Measurements from ENCODE around the gene MMP19. TPM values are rescaled to one million over a fixed set of nuclear protein-coding genes. Genes with fewer than 3 reads are reported as not detected.
"Not testable (repeated sequence)": the region's sequence is repeated elsewhere in the genome, so short reads cannot be mapped to it uniquely, and the experiment has no call there.

Gene MMP19
- total RNA-seq (4.3 TPM), polyA plus RNA-seq (21.8 TPM)

DNA sequence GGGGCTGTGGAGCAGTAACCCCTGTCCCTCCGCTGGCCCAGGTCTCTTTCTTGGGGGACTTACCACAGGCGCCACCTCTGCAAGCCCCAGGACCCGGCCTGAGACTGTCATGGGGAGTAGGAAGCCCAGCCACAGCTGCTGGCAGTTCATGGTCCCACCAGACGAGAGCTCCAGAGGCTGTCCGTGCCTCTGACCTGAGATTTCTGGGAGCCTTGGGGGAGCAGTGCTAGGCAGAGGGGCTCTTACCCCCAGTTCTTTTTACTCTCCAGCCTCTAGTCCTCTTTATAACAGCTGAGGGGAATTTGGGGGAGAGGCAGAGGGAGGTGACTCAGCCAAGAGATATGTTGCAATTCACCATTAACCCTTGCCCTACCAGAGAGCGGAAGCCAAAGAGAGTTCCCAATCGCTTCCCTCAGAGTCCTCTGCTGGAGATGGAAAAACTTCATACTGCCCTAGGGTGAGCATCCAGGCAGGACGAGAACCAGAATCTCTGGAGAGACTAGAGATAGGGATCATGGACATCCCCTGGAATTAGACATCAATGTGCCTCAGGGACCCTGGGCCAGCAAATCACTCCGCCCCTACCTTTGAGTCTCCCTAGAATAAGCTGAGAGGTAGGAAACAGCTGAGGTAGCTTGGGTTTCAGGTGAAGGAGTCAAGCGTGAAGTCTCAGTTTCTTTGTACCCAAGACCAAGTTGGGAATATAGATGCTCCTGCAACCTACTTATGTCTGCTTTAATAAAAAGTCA lies at the start of gene MMP19:
Gene MMP19 (minus strand): TSS at position 256 of the 749 bp plus-strand sequence. CDS start 106 bp downstream, at position 150.
- peak within 1 kb of the TSS; percentile 51 for H3K4me3 ChIP-seq (ENCODE audit: low read depth, low read length)
- no peaks in the 10 kb centered on the region for H3K36me3 ChIP-seq (ENCODE audit: insufficient read depth)
- no peaks in the 10 kb centered on the region for H3K4me1 ChIP-seq (ENCODE audit: insufficient read depth)
- WGBS, result 41% methylated on average over 10 of the region's 10 CpGs
- no peak within 1 kb of the TSS for H3K27ac ChIP-seq (ENCODE audit: low read depth)
- peak; percentile 46 for DNase-seq (ENCODE audit: extremely low spot score)

- whole genome bisulfite sequencing, result 92% methylated on average over 4 of the region's 4 CpGs
- Histone ChIP-seq H3K27ac (ENCODE audit: low read depth) (no peak overlapping the region), H3K4me1 (ENCODE audit: insufficient read depth) (no peaks in the 10 kb centered on the region), H3K36me3 (ENCODE audit: insufficient read depth) (no peaks in the 10 kb centered on the region), H3K4me3 (ENCODE audit: low read depth, low read length) (no peak overlapping the region)
- no peak for DNase-seq (ENCODE audit: extremely low spot score)
Observed at GRCh38 chr12:55891310-55891709, 48.6 kb upstream of the MMP19 start.

GRCh38 chr12:55885113-55885512 lies 42.4 kb upstream of the MMP19 start:
- Histone ChIP-seq H3K4me3 (ENCODE audit: low read depth, low read length) (no peak overlapping the region), H3K27ac (ENCODE audit: low read depth) (no peak overlapping the region), H3K36me3 (ENCODE audit: insufficient read depth) (no peaks in the 10 kb centered on the region), H3K4me1 (ENCODE audit: insufficient read depth) (no peaks in the 10 kb centered on the region)
- no peak for DNase-seq (ENCODE audit: extremely low spot score)
- 92% methylated on average over 1 of the region's 1 CpG for WGBS

- no peaks in the 10 kb centered on the region for H3K36me3 ChIP-seq (ENCODE audit: insufficient read depth)
- H3K4me3 ChIP-seq (ENCODE audit: low read depth, low read length), result no peak overlapping the region
- H3K4me1 ChIP-seq (ENCODE audit: insufficient read depth), result no peaks in the 10 kb centered on the region
- no peak for DNase-seq (ENCODE audit: extremely low spot score)
- no peak overlapping the region for H3K27ac ChIP-seq (ENCODE audit: low read depth)
Observed at GRCh38 chr12:55877824-55878223, 35.1 kb upstream of the MMP19 start.

DNA sequence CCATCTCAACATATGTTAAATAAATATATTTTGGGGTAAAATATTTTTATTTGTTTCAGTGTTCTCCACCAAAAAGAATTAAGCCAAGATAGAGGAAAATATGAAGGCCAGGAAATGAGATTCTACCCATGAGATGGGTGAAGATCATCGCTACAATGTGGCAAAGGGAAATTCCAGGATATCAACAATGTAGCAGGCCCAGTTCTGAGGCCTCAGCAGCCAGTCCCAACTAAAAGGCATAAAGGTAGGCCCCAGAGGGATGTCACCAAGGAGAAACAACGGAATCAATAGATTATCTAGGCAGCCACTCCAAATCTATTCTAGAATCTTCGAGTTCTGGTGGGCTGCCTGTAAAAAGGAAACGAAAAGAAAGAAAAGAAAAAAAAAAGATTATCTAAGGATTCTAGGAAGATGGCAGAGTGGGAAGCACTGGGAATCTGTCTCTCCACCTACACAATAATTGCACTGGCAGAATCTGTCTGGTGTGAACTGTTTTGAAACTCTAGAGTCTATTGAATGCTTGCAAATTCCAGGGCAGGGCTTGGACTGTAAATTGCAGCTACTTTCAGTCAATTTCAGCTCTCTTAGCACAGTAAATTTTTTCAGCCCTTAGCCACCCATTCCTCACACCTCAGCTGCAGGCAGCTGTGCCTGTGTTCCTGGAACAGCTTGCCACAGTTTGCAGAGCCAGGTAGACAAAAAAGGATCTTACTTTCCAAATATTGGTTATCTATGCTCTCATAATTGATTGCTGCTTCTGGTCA lies 33.1 kb upstream of the MMP19 start:
- Histone ChIP-seq H3K4me1 (ENCODE audit: insufficient read depth) (no peaks in the 10 kb centered on the region), H3K36me3 (ENCODE audit: insufficient read depth) (no peaks in the 10 kb centered on the region), H3K4me3 (ENCODE audit: low read depth, low read length) (no peak overlapping the region), H3K27ac (ENCODE audit: low read depth) (no peak overlapping the region)
- DNase-seq (ENCODE audit: extremely low spot score), result no peak
- 78% methylated on average over 4 of the region's 4 CpGs for WGBS

- Histone ChIP-seq H3K4me1 (ENCODE audit: insufficient read depth) (no peaks in the 10 kb centered on the region), H3K36me3 (ENCODE audit: insufficient read depth) (no peaks in the 10 kb centered on the region), H3K4me3 (ENCODE audit: low read depth, low read length) (no peak overlapping the region), H3K27ac (ENCODE audit: low read depth) (no peak overlapping the region)
- 42% methylated on average over 2 of the region's 2 CpGs for WGBS
- no peak for DNase-seq (ENCODE audit: extremely low spot score)
Observed at GRCh38 chr12:55874443-55874842, 31.7 kb upstream of the MMP19 start.

- not testable (repeated sequence) for DNase-seq (ENCODE audit: extremely low spot score); H3K36me3 ChIP-seq (ENCODE audit: insufficient read depth); H3K4me3 ChIP-seq (ENCODE audit: low read depth, low read length); H3K27ac ChIP-seq (ENCODE audit: low read depth); H3K4me1 ChIP-seq (ENCODE audit: insufficient read depth)
- 95% methylated on average over 3 of the region's 3 CpGs for WGBS
Observed at GRCh38 chr12:55866454-55867004, 23.8 kb upstream of the MMP19 start.

DNA sequence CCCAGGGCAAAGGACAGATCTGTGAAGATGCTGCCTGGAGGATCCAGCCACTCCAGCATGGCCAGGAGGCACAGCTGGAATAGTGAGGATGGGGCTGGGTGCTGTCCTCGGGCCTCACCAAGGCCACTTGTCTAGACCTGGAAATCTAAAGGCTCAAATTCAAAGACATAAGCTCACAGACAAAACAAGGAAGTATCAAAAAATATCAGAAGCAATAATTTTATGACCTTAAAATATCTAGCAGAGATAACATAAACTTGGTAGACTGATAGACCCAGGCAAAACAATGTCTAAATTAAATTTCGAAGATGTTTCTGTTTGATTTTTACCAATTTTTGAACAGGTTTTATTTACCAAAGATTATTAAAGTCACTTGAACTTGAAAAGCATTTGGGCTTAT lies 22.6 kb upstream of the MMP19 start:
- Histone ChIP-seq H3K4me1 (ENCODE audit: insufficient read depth) (no peaks in the 10 kb centered on the region), H3K4me3 (ENCODE audit: low read depth, low read length) (no peak overlapping the region), H3K27ac (ENCODE audit: low read depth) (no peak overlapping the region), H3K36me3 (ENCODE audit: insufficient read depth) (no peaks in the 10 kb centered on the region)
- DNase-seq (ENCODE audit: extremely low spot score), result no peak
- WGBS, result 89% methylated on average over 2 of the region's 2 CpGs

- not testable (repeated sequence) for H3K36me3 ChIP-seq (ENCODE audit: insufficient read depth); H3K4me3 ChIP-seq (ENCODE audit: low read depth, low read length); H3K27ac ChIP-seq (ENCODE audit: low read depth); H3K4me1 ChIP-seq (ENCODE audit: insufficient read depth); DNase-seq (ENCODE audit: extremely low spot score)
- WGBS, result 96% methylated on average over 13 of the region's 13 CpGs
Observed at GRCh38 chr12:55862931-55863330, 20.2 kb upstream of the MMP19 start.

GRCh38 chr12:55862286-55862685 lies 19.6 kb upstream of the MMP19 start:
- no peak for DNase-seq (ENCODE audit: extremely low spot score)

DNA sequence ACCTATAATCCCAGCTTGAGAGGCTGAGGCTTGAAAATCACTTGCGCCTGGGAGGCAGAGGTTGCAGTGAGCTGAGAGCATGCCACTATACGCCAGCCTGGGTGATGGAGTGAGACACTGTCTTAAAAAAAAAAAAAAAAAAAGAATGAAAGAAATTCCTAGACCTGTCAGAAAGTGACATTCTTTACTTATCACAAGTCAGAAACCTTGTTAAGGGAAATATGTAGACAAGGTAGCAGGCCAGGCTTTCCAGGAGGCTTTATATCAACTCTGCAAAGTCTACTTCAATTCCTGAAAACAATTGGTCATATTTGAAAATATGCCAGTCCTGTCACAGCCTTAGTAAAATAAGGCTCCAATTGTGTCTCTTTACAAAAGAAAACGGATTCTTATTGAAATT lies 19.1 kb upstream of the MMP19 start:
- no peaks in the 10 kb centered on the region for H3K36me3 ChIP-seq (ENCODE audit: insufficient read depth)
- WGBS, result 88% methylated on average over 3 of the region's 3 CpGs
- no peaks in the 10 kb centered on the region for H3K4me1 ChIP-seq (ENCODE audit: insufficient read depth)
- DNase-seq (ENCODE audit: extremely low spot score), result no peak
- H3K4me3 ChIP-seq (ENCODE audit: low read depth, low read length), result no peak overlapping the region
- H3K27ac ChIP-seq (ENCODE audit: low read depth), result no peak overlapping the region

More at GRCh38 chr12:55862286-55862685, 19.6 kb upstream of the MMP19 start:
- no peaks in the 10 kb centered on the region for H3K36me3 ChIP-seq (ENCODE audit: insufficient read depth)
- H3K4me1 ChIP-seq (ENCODE audit: insufficient read depth), result no peaks in the 10 kb centered on the region
- no peak overlapping the region for H3K4me3 ChIP-seq (ENCODE audit: low read depth, low read length)
- H3K27ac ChIP-seq (ENCODE audit: low read depth), result no peak overlapping the region

DNA sequence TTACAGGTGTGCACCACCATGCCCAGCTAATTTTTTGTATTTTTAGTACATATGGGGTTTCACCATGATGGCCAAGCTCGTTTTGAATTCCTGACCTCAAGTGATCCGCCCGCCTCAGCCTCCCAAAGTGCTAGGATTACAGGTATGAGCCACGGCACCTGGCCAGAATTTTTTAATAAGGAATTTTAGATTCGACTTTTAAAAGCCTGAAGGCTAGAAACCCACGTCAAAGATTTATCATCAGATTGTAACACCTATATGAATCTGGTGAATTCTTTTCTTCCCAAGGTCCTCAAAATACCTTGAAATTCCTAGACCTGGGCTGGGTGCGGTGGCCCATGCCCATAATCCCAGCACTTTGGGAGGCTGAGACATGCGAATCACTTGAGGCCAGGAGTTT lies 18.7 kb upstream of the MMP19 start:
- DNase-seq (ENCODE audit: extremely low spot score), result no peak
- H3K4me1 ChIP-seq (ENCODE audit: insufficient read depth), result no peaks in the 10 kb centered on the region
- no peaks in the 10 kb centered on the region for H3K36me3 ChIP-seq (ENCODE audit: insufficient read depth)
- no peak overlapping the region for H3K27ac ChIP-seq (ENCODE audit: low read depth)
- H3K4me3 ChIP-seq (ENCODE audit: low read depth, low read length), result no peak overlapping the region
- 91% methylated on average over 8 of the region's 8 CpGs for WGBS

- H3K4me3 ChIP-seq (ENCODE audit: low read depth, low read length), result no peak overlapping the region
- WGBS, result 34% methylated on average over 1 of the region's 1 CpG
- DNase-seq (ENCODE audit: extremely low spot score), result no peak
- H3K4me1 ChIP-seq (ENCODE audit: insufficient read depth), result no peaks in the 10 kb centered on the region
- H3K27ac ChIP-seq (ENCODE audit: low read depth), result no peak overlapping the region
- no peaks in the 10 kb centered on the region for H3K36me3 ChIP-seq (ENCODE audit: insufficient read depth)
Observed at GRCh38 chr12:55852740-55853139, 10.0 kb upstream of the MMP19 start.

DNA sequence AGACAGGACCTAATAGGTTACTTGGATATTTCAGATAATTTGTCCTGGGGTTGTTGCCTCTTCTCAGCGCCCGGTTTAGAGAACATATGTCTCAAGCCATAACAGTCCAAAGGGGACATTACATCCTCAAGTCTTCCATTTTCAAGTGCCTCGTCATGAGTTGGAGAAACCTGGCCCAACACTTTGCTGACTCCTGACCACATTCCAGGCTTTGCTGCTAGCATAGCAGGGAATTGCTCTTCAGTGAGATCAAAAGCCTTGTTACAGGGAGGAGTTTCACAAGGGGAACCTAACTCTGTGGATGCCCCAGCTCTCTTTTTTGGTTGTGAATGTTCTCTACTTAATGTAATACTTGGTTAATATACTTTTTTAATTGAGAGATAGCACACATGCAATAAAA lies 8.2 kb upstream of the MMP19 start:
- 72% methylated on average over 3 of the region's 3 CpGs for WGBS
- no peak for DNase-seq (ENCODE audit: extremely low spot score)
- H3K4me1 ChIP-seq (ENCODE audit: insufficient read depth), result no peaks in the 10 kb centered on the region
- no peak overlapping the region for H3K27ac ChIP-seq (ENCODE audit: low read depth)
- no peak overlapping the region for H3K4me3 ChIP-seq (ENCODE audit: low read depth, low read length)
- no peaks in the 10 kb centered on the region for H3K36me3 ChIP-seq (ENCODE audit: insufficient read depth)
